Left ventricle myocardium superior (tissue), 1 donor: ENCODE results near the gene CIZ1. TPM values are rescaled to one million over a fixed set of nuclear protein-coding genes. Genes with fewer than 3 reads are reported as not detected.

Experiments used
- ATAC-seq: fragments of 200-7000 bp; cut with Tn5 transposase; one replicate; pipeline ENCODE4 v1.9.1; 2020; ENCODE audit warnings: mild to moderate bottlenecking, moderate library complexity
- DNase-seq: peaks from one replicate; pipeline ENCODE4 v3.0.0-alpha.2; 2020
- intact Hi-C: fragments of 100-400 bp; cut with micrococcal nuclease; formaldehyde crosslinking; loops from one replicate; pipeline ENCODE4 v1.11.0; 2022
- total RNA-seq: library from RNA; stranded (reverse); fragmentation: NEBNext Ultra II Directional; extraction: Animal tissue kit (Norgen Biotek cat#: 25700); gene quantifications from one replicate; pipeline ENCODE4 v1.2.1, GENCODE V29; 2021
- donor health status: DM: no; HTN: yes; CAD: no; lungs with severe emphysema.

Gene CIZ1
- total RNA-seq, 1 donor from 2014 or later, result 76.6 TPM

- ATAC-seq, result peak; percentile 58
Measured at GRCh38 chr9:128215491-128216409, 24.4 kb upstream of the CIZ1 start.

GRCh38 chr9:128214571-128215490, 23.5 kb upstream of the CIZ1 start:
- DNase-seq (no peak), ATAC-seq (no peak)
- intact Hi-C loops, result no loop called here

More at GRCh38 chr9:128215491-128216409, 24.4 kb upstream of the CIZ1 start:
- DNase-seq, result peak; percentile 60
- intact Hi-C loops, result no loop called here

GRCh38 chr9:128213746-128214497, 22.6 kb upstream of the CIZ1 start:
- DNase-seq (no peak), ATAC-seq (no peak)
- intact Hi-C loops, result no loop called here

GRCh38 chr9:128211981-128212281, 20.6 kb upstream of the CIZ1 start:
- intact Hi-C loops, result no loop called here
- DNase-seq (no peak), ATAC-seq (no peak)

GRCh38 chr9:128211186-128211980, 20.0 kb upstream of the CIZ1 start:
- DNase-seq (no peak), ATAC-seq (no peak)
- intact Hi-C loops, result no loop called here

- intact Hi-C loops, result no loop called here
- ATAC-seq, result no peak
- DNase-seq, result no peak
Measured at GRCh38 chr9:128208946-128209669, 17.7 kb upstream of the CIZ1 start.

- ATAC-seq (no peak), DNase-seq (no peak)
- intact Hi-C loops, result no loop called here
Measured at GRCh38 chr9:128208386-128208785, 17.0 kb upstream of the CIZ1 start.

GRCh38 chr9:128206916-128207910, 15.8 kb upstream of the CIZ1 start:
- intact Hi-C loops, result no loop called here
- ATAC-seq, result no peak
- DNase-seq, result no peak

- intact Hi-C loops, result no loop called here
- DNase-seq, result no peak
- ATAC-seq, result no peak
Measured at GRCh38 chr9:128206484-128206883, 15.1 kb upstream of the CIZ1 start.

GRCh38 chr9:128205296-128205944, 14.0 kb upstream of the CIZ1 start:
- intact Hi-C loops, result no loop called here
- no peak for DNase-seq
- no peak for ATAC-seq

GRCh38 chr9:128204858-128205257, 13.5 kb upstream of the CIZ1 start:
- ATAC-seq, result no peak
- no peak for DNase-seq
- intact Hi-C loops, result no loop called here

- ATAC-seq (peak; percentile 61), DNase-seq (peak; percentile 54)
- intact Hi-C loops, result no loop called here
Measured at GRCh38 chr9:128203707-128204551, 12.6 kb upstream of the CIZ1 start.

- DNase-seq (peak; percentile 83), ATAC-seq (peak; percentile 87)
- intact Hi-C loops, result no loop called here
Measured at GRCh38 chr9:128203024-128203706, 11.8 kb upstream of the CIZ1 start, which contains the start of gene DNM1. DNM1 (plus strand) TSS chr9:128203379; CDS start chr9:128203471, 92 bp downstream.

GRCh38 chr9:128202648-128203023, 11.3 kb upstream of the CIZ1 start:
- ATAC-seq, result no peak
- DNase-seq, result no peak
- intact Hi-C loops, result no loop called here
